ENCODE measurements around the gene NAA20. TPM values are rescaled to one million over a fixed set of nuclear protein-coding genes. Genes with fewer than 3 reads are reported as not detected.

NAA20 gene
- total and polyA plus RNA-seq, 2 of the 13 experiments (the other 11 are each of a cell fraction or from before 2014, with no cell fraction given) = 81.9 to 82.8 TPM

GRCh38 chr20:20002101-20002998 is 14.8 kb upstream of the NAA20 start (continued):
- TF ChIP-seq, protein P1, sequence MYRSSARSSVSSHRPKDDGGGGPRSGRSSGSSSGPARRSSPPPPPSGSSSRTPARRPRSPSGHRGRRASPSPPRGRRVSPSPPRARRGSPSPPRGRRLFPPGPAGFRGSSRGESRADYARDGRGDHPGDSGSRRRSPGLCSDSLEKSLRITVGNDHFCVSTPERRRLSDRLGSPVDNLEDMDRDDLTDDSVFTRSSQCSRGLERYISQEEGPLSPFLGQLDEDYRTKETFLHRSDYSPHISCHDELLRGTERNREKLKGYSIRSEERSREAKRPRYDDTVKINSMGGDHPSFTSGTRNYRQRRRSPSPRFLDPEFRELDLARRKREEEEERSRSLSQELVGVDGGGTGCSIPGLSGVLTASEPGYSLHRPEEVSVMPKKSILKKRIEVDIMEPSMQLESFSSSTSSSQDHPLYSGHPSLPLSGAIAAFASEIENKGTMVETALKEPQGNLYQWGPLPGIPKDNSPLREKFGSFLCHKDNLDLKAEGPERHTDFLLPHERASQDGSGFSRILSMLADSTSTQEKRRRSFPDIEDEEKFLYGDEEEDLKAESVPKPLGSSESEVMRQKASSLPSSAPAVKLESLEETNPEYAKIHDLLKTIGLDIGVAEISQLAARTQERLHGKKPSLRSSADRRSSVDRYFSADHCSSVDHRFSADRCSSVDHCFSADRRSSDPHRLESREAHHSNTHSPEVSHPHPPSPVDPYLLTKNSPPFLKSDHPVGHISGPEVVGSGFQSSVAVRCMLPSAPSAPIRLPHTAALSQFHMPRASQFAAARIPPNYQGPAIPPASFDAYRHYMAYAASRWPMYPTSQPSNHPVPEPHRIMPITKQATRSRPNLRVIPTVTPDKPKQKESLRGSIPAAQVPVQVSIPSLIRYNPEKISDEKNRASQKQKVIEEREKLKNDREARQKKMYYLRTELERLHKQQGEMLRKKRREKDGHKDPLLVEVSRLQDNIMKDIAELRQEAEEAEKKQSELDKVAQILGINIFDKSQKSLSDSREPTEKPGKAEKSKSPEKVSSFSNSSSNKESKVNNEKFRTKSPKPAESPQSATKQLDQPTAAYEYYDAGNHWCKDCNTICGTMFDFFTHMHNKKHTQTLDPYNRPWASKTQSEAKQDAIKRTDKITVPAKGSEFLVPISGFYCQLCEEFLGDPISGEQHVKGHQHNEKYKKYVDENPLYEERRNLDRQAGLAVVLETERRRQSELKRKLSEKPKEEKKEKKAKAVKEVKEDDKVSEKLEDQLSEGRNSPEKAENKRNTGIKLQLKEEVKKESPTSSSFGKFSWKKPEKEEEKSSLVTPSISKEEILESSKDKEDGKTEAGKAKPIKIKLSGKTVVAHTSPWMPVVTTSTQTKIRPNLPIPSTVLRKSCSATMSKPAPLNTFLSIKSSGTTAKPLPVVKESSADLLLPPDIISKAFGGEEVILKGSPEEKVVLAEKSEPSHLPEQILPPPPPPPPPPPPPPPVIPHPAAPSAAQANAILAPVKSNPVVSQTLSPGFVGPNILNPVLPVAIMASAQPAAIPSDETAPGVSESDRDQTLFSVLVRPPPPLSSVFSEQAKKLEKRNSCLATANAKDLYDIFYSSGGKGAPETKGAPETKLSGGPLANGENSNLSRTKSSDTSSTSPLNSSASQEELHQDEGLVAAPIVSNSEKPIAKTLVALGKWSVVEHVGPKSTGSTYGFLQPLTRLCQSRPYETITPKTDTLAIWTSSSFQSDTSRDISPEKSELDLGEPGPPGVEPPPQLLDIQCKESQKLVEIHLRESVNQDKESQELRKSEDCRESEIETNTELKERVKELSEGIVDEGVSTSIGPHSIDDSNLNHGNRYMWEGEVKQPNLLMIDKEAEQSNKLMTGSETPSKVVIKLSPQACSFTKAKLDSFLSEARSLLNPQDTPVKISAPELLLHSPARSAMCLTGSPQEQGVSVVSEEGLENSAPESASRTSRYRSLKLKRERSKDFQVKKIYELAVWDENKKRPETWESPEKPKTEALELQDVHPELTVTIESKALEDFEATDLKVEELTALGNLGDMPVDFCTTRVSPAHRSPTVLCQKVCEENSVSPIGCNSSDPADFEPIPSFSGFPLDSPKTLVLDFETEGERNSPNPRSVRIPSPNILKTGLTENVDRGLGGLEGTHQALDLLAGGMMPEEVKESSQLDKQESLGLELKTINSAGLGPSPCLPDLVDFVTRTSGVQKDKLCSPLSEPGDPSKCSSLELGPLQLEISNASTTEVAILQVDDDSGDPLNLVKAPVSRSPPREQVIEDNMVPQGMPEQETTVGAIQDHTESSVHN (CRISPR knock-in tag; IDR thresholded peaks at IDR 0.05) = no peak
- TF ChIP-seq FOXP1 (IDR thresholded peaks at IDR 0.05) (no peak), FOXP1 (CRISPR knock-in tag; IDR thresholded peaks at IDR 0.05) (peak; percentile 61), NCOA2 (CRISPR knock-in tag; IDR thresholded peaks at IDR 0.05) (peak; percentile 80), ZSCAN31 (CRISPR knock-in tag; IDR thresholded peaks at IDR 0.05; ENCODE audit: low read depth) (0 out of 2 replicates have a peak, but pooled peaks have one; percentile 41), TOPORS (CRISPR knock-in tag; IDR thresholded peaks at IDR 0.05) (no peak), GFI1 (CRISPR knock-in tag; IDR thresholded peaks at IDR 0.05; ENCODE audit: borderline replicate concordance) (peak; percentile 44; the same call in 1 of the 2 replicates), POLR2A (IDR thresholded peaks at IDR 0.05; ENCODE audit: insufficient read depth in 1 of 2, low read depth in 2 of 2, low read length in 2 of 2) (0 out of 4 replicates have a peak, but pooled peaks of 1 of the 2 experiments have one; percentile 34), MIXL1 (CRISPR knock-in tag; IDR thresholded peaks at IDR 0.05) (peak; percentile 79), LCORL (IDR thresholded peaks at IDR 0.05) (no peak), LCORL (CRISPR knock-in tag; IDR thresholded peaks at IDR 0.05) (peak; percentile 47; the same call in 1 of the 2 replicates)
- TF ChIP-seq, protein P2, sequence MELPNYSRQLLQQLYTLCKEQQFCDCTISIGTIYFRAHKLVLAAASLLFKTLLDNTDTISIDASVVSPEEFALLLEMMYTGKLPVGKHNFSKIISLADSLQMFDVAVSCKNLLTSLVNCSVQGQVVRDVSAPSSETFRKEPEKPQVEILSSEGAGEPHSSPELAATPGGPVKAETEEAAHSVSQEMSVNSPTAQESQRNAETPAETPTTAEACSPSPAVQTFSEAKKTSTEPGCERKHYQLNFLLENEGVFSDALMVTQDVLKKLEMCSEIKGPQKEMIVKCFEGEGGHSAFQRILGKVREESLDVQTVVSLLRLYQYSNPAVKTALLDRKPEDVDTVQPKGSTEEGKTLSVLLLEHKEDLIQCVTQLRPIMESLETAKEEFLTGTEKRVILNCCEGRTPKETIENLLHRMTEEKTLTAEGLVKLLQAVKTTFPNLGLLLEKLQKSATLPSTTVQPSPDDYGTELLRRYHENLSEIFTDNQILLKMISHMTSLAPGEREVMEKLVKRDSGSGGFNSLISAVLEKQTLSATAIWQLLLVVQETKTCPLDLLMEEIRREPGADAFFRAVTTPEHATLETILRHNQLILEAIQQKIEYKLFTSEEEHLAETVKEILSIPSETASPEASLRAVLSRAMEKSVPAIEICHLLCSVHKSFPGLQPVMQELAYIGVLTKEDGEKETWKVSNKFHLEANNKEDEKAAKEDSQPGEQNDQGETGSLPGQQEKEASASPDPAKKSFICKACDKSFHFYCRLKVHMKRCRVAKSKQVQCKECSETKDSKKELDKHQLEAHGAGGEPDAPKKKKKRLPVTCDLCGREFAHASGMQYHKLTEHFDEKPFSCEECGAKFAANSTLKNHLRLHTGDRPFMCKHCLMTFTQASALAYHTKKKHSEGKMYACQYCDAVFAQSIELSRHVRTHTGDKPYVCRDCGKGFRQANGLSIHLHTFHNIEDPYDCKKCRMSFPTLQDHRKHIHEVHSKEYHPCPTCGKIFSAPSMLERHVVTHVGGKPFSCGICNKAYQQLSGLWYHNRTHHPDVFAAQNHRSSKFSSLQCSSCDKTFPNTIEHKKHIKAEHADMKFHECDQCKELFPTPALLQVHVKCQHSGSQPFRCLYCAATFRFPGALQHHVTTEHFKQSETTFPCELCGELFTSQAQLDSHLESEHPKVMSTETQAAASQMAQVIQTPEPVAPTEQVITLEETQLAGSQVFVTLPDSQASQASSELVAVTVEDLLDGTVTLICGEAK (IDR thresholded peaks at IDR 0.05) = no peak
- TF ChIP-seq, protein P2 (CRISPR knock-in tag; IDR thresholded peaks at IDR 0.05) = peak; percentile 58; the same call in 1 of the 2 replicates
